Common myeloid progenitor, CD34-positive (primary cell): ENCODE data around the gene OPN5.

ENCODE experiments used
- CTCF ChIA-PET: fragments of 350-600 bp; sonication (Branson Sonifier 250); formaldehyde crosslinking; loops from one replicate; lab custom pipeline; 2021; ENCODE audit warnings: antibody characterized with exemption; lab: Charles Lee
- POLR2A ChIA-PET: fragments of 350-600 bp; sonication (Branson Sonifier 250); formaldehyde crosslinking; loops from one replicate; lab custom pipeline; 2021; ENCODE audit warnings: antibody characterized with exemption; lab: Charles Lee
- DNase-seq, 3 donors: peaks; one replicate each; pipeline versions ENCODE4 v3.0.0 to v3.0.0-alpha.2; 2013
- H3K27ac ChIP-seq, 2 experiments: 1 replicate in 1 of 2; 2 replicates in 1 of 2; pipeline ENCODE4 v1.7.0; 2013; ENCODE audit warnings: inconsistent platforms in 2 of 2, low read length in 2 of 2, mild to moderate bottlenecking in 2 of 2, low read depth in 1 of 2, moderate library complexity in 1 of 2; ENCODE audit not compliant: severe bottlenecking in 2 of 2, insufficient read depth in 1 of 2, poor library complexity in 1 of 2
- H3K27me3 ChIP-seq, 5 experiments: replicated peaks in 2 of 5; 1 replicate in 3 of 5; 2 replicates in 2 of 5; pipeline versions ENCODE4 v1.6.1 to v1.7.0; 2013; ENCODE audit warnings: low read length in 4 of 5, mild to moderate bottlenecking in 2 of 5, moderate library complexity in 2 of 5, inconsistent platforms in 1 of 5; ENCODE audit not compliant: insufficient read depth in 5 of 5, control insufficient read depth in 4 of 5
- H3K36me3 ChIP-seq, 4 experiments: 1 replicate in 2 of 4; 2 replicates in 2 of 4; pipeline versions ENCODE4 v1.6.1 to v1.7.0; 2013; ENCODE audit warnings: low read length in 3 of 4, control low read depth in 1 of 4, mild to moderate bottlenecking in 1 of 4; ENCODE audit not compliant: control insufficient read depth in 4 of 4, insufficient read depth in 4 of 4
- H3K4me1 ChIP-seq, 4 experiments: 1 replicate in 3 of 4; 2 replicates in 1 of 4; pipeline versions ENCODE4 v1.6.1 to v1.7.1; 2013; ENCODE audit warnings: low read length in 3 of 4, mild to moderate bottlenecking in 3 of 4, control low read depth in 1 of 4, inconsistent platforms in 1 of 4, moderate library complexity in 1 of 4; ENCODE audit not compliant: control insufficient read depth in 4 of 4, insufficient read depth in 4 of 4; ENCODE audit errors: control extremely low read depth in 1 of 4
- H3K4me3 ChIP-seq, 7 experiments: 1 replicate in 4 of 7; 2 replicates in 3 of 7; pipeline versions ENCODE4 v1.5.1 to v1.7.0; 2013; ENCODE audit warnings: mild to moderate bottlenecking in 7 of 7, low read length in 6 of 7, moderate library complexity in 6 of 7, inconsistent platforms in 2 of 7, low read depth in 2 of 7, control low read depth in 1 of 7; ENCODE audit not compliant: insufficient read depth in 4 of 7, control insufficient read depth in 1 of 7; ENCODE audit errors: extremely low read depth in 1 of 7
- H3K9me3 ChIP-seq, 5 experiments: 1 replicate in 4 of 5; 2 replicates in 1 of 5; pipeline versions ENCODE4 v1.6.1 to v1.7.1; 2013; ENCODE audit warnings: low read length in 4 of 5, mild to moderate bottlenecking in 2 of 5, inconsistent platforms in 1 of 5, low read depth in 1 of 5, moderate library complexity in 1 of 5; ENCODE audit not compliant: control insufficient read depth in 4 of 5, insufficient read depth in 2 of 5; ENCODE audit errors: control extremely low read depth in 1 of 5
- WGBS: methylation state at CpG from one replicate; pipeline ENCODE4 v1.1.5; 2013; ENCODE audit not compliant: insufficient coverage; 5-methylcytosine and 5-hydroxymethylcytosine counted together

Gene OPN5

DNA sequence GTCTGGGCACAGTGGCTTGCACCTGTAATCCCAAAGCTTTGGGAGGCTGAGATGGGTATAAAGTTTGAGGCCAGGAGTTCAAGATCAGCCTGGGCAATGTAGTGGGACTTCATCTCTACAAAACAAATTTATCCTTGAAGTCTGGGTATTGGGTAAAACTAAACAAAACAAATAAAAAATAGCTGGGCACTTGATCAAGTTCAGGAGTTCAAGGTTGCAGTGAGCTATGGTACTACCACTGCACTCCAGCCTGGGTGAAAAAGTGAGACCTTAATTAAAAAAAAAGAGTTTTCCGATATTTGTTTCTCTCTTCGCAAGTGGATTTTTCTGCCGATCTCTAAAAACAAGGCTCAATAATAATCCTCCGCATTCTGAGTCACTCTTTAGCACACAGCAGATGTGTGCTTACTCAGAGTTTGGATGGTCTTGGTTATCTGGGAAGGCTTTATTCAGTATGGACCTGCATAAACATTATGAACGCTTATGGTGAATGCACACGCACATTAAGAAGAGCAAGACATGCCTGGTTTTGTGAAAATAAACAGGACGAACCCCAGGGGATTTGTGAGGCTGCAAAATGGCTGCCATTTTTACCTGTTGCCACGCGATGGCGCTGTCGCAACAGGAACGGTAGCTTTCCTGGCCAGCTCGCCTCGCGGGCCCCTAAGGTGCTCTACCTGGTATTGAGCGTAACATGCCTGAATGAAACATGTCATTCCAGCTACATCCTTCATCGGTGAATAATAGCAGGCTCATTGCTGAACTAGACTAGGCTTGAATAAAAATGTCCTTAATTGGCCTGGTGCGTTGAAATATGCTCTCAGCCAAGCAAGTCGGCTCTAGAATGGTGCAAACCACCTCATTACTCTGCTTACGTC is 6.0 kb downstream of the OPN5 start:
- Histone ChIP-seq H3K9me3 (no peaks in the 10 kb centered on the region), H3K4me1 (peaks cover 0 to 4% (median 2%) of the 10 kb centered on the region in 4 experiments), H3K27ac (no peak overlapping the region), H3K27me3 (peaks cover 0 to 14% (median 0%) of the 10 kb centered on the region in 5 experiments), H3K36me3 (no peaks in the 10 kb centered on the region), H3K4me3 (peak overlapping the region in 4 of 7 experiments; percentile 8 to 66 (median 28))
- ChIA-PET POLR2A (no interaction called here), CTCF (interaction anchor here (0.8 to 2.3 kb wide), 16 partner anchors 9 to 1622 kb away, joined by 3 to 12 read pairs (median 4); no protein-coding TSS in a partner anchor)
- 26% methylated on average over 20 of the region's 20 CpGs for WGBS
- DNase-seq = peak; percentile 52 to 66 (median 64)

DNA sequence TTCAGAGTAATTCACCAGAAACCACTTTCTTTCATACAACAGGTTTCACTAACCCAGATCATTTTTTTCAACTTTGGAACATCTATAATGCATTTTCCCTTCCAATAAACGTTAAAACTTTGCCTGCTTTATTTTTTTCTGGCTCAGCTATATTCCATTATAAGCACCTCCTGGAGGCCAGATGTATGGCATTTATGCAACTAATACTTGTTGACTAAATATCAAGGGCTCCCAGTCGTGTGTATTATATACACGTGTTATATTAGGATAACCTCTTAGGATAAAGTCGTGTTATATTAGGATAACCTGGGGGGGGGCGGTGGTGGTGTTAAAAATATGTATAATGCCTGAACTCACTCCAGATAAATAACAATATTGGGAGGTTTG is 6.7 kb downstream of the OPN5 start:
- WGBS = no CpG with 5 or more reads among the region's 5 CpGs
- H3K27me3 ChIP-seq = peaks cover 0 to 14% (median 0%) of the 10 kb centered on the region in 5 experiments
- CTCF ChIA-PET = interaction anchor here (0.8 to 2.3 kb wide), 9 partner anchors 10 to 1622 kb away, joined by 3 to 12 read pairs (median 5); no protein-coding TSS in a partner anchor
- POLR2A ChIA-PET = no interaction called here
- no peaks in the 10 kb centered on the region for H3K9me3 ChIP-seq
- peak overlapping the region in 4 of 7 experiments; percentile 8 to 66 (median 28) for H3K4me3 ChIP-seq
- H3K4me1 ChIP-seq = peaks cover 0 to 4% (median 2%) of the 10 kb centered on the region in 4 experiments
- no peaks in the 10 kb centered on the region for H3K36me3 ChIP-seq
- DNase-seq = peak in 1 of 3 donors; percentile 22
- H3K27ac ChIP-seq = no peak overlapping the region

DNA sequence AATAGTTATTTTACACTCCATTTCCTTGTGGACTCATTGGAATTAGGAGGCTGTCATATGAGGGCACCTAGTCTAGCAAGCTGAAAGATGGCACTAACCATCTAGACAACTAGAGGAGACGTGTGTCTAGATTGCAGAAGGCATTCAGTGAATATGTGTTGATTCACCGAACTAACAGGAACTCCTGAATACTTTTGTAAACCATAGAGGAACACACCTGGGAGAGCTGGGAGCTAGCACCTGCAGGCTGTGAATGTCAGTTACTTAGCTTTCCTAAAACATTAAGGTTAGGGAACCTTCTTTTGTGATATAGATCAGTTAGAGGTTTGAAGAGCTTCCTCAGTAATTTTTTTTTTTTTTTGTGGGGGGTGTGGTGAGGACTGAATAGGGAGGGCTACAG is 7.7 kb downstream of the OPN5 start:
- DNase-seq = no peak
- CTCF ChIA-PET = interaction anchor here (0.8 to 1.2 kb wide), 5 partner anchors 9 to 979 kb away, joined by 3 to 4 read pairs (median 4); no protein-coding TSS in a partner anchor
- no peaks in the 10 kb centered on the region for H3K36me3 ChIP-seq
- no peak overlapping the region for H3K27ac ChIP-seq
- H3K9me3 ChIP-seq = no peaks in the 10 kb centered on the region
- H3K4me3 ChIP-seq = no peak overlapping the region
- POLR2A ChIA-PET = interaction anchor here (0.6 kb wide), 1 partner anchor 9 kb away, joined by 3 read pairs; no protein-coding TSS in a partner anchor
- H3K27me3 ChIP-seq = peaks cover 0 to 14% (median 0%) of the 10 kb centered on the region in 5 experiments
- 83% methylated on average over 1 of the region's 2 CpGs for WGBS
- H3K4me1 ChIP-seq = peaks cover 0 to 4% (median 2%) of the 10 kb centered on the region in 4 experiments

DNA sequence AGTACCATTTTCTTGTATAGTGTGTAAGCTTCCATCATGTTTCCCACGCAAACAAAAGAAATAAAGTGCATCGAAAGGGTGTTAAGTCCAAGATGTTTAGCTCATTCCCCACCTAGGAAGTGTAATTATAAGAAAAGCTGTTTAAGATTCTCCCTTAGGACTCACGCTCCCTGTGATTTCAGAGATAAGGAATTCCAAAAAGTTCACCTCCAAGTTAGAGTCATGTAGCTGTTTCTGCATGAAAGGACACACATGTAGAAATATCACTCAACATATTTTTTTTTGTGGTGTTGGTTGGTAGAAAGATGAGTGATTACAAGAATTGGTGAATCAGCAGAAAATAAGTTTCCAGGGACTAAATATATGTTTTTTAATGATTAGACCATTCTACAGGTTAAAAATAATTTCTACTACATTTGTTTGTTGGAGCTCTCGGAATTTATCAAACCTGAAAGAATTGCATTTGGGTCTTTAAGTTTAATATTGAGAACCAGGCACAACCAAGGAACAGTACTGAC is 10.4 kb downstream of the OPN5 start:
- DNase-seq = no peak
- H3K4me1 ChIP-seq = peaks cover 0 to 4% (median 2%) of the 10 kb centered on the region in 4 experiments
- ChIA-PET POLR2A (no interaction called here), CTCF (interaction anchor here (0.6 to 1.4 kb wide), 2 partner anchors 11 to 168 kb away, joined by 3 to 4 read pairs; partner anchors contain the start of gene OPN5)
- 100% methylated on average over 1 of the region's 4 CpGs for WGBS
- H3K4me3 ChIP-seq = no peak overlapping the region
- no peaks in the 10 kb centered on the region for H3K36me3 ChIP-seq
- peaks cover 0 to 10% (median 0%) of the 10 kb centered on the region in 5 experiments for H3K27me3 ChIP-seq
- H3K9me3 ChIP-seq = no peaks in the 10 kb centered on the region
- H3K27ac ChIP-seq = no peak overlapping the region

GRCh38 chr6:47794577-47795135 is 12.8 kb downstream of the OPN5 start:
- H3K27ac ChIP-seq = no peak overlapping the region
- CTCF ChIA-PET = interaction anchor here (0.9 to 1.6 kb wide), 3 partner anchors 9 to 970 kb away, joined by 3 to 5 read pairs (median 3); no protein-coding TSS in a partner anchor
- 86% methylated on average over 3 of the region's 8 CpGs for WGBS
- no peaks in the 10 kb centered on the region for H3K27me3 ChIP-seq
- no peaks in the 10 kb centered on the region for H3K9me3 ChIP-seq
- no peak overlapping the region for H3K4me3 ChIP-seq
- H3K36me3 ChIP-seq = no peaks in the 10 kb centered on the region
- POLR2A ChIA-PET = no interaction called here
- no peaks in the 10 kb centered on the region for H3K4me1 ChIP-seq
- DNase-seq = no peak

GRCh38 chr6:47801984-47802383 is 20.2 kb downstream of the OPN5 start:
- DNase-seq = no peak
- CTCF ChIA-PET = interaction anchor here (1.1 to 2.5 kb wide), 3 partner anchors 12 to 41 kb away, joined by 3 to 12 read pairs (median 3); no protein-coding TSS in a partner anchor
- no peak overlapping the region for H3K4me3 ChIP-seq

More at GRCh38 chr6:47801984-47802383, 20.2 kb downstream of the OPN5 start:
- no peaks in the 10 kb centered on the region for H3K9me3 ChIP-seq
- H3K36me3 ChIP-seq = no peaks in the 10 kb centered on the region
- H3K27ac ChIP-seq = no peak overlapping the region
- POLR2A ChIA-PET = no interaction called here
- peaks cover 0 to 5% (median 0%) of the 10 kb centered on the region in 5 experiments for H3K27me3 ChIP-seq
- H3K4me1 ChIP-seq = no peaks in the 10 kb centered on the region
- WGBS = 80% methylated on average over 2 of the region's 2 CpGs
